Small intestine (tissue), 7 donors: Measurements from ENCODE around the gene TRHDE. TPM values are rescaled to one million over a fixed set of nuclear protein-coding genes. Genes with fewer than 3 reads are reported as not detected.

ENCODE experiments used
- DNase-seq, 2 donors: peaks; one replicate each; pipeline versions ENCODE4 v3.0.0 to v3.0.0-alpha.2; 2013
- FAIRE-seq: peaks from 2 replicates; lab custom pipeline; 2012; peaks lifted over from hg19 to GRCh38; lab: Jason Lieb, UNC
- H3K27ac ChIP-seq, 3 donors: one replicate each; pipeline ENCODE4 v1.5.1; 2013; ENCODE audit warnings: low read length in 2 of 3, mild to moderate bottlenecking in 2 of 3, control low read depth in 1 of 3, inconsistent platforms in 1 of 3, low read depth in 1 of 3, moderate library complexity in 1 of 3
- H3K27me3 ChIP-seq, 3 donors: one replicate each; pipeline ENCODE4 v1.6.1; 2013; ENCODE audit warnings: low read length in 3 of 3, inconsistent platforms in 1 of 3; ENCODE audit not compliant: control insufficient read depth in 3 of 3, insufficient read depth in 3 of 3
- H3K36me3 ChIP-seq, 3 donors: one replicate each; pipeline ENCODE4 v1.6.1; 2013; ENCODE audit warnings: low read length in 3 of 3, inconsistent platforms in 1 of 3, low read depth in 1 of 3, mild to moderate bottlenecking in 1 of 3, moderate library complexity in 1 of 3; ENCODE audit not compliant: control insufficient read depth in 3 of 3, insufficient read depth in 2 of 3
- H3K4me1 ChIP-seq, 3 donors: one replicate each; pipeline ENCODE4 v1.6.1; 2013; ENCODE audit warnings: low read length in 2 of 3, inconsistent platforms in 1 of 3, low read depth in 1 of 3, mild to moderate bottlenecking in 1 of 3, moderate library complexity in 1 of 3; ENCODE audit not compliant: control insufficient read depth in 3 of 3, insufficient read depth in 2 of 3
- H3K4me3 ChIP-seq, 3 donors: one replicate each; pipeline ENCODE4 v1.5.1; 2013; ENCODE audit warnings: low read length in 3 of 3, control low read depth in 1 of 3, inconsistent platforms in 1 of 3, low read depth in 1 of 3, mild to moderate bottlenecking in 1 of 3, moderate library complexity in 1 of 3
- H3K9me3 ChIP-seq, 2 donors: one replicate each; pipeline ENCODE4 v1.6.1; 2013; ENCODE audit warnings: low read depth in 1 of 2, low read length in 1 of 2; ENCODE audit not compliant: control insufficient read depth in 2 of 2, insufficient read depth in 1 of 2
- WGBS, 3 donors: extraction: QIAGEN DNeasy Blood & Tissue Kit; methylation state at CpG; one replicate each; pipeline ENCODE4 v1.1.7; 2013; 5-methylcytosine and 5-hydroxymethylcytosine counted together
- polyA plus RNA-seq, 4 donors: library from polyadenylated mRNA; stranded (reverse) in 3 of 4; unstranded in 1 of 4; fragments of 200-250 nt in 3 of 4; fragments of 120-200 nt in 1 of 4; gene quantifications; one replicate each; pipeline versions ENCODE4 v1.2.1 to v1.2.3, GENCODE V29; 2013
- donor health status: healthy with polysubstance abuse.
- donor health status: control.
- donor health status: control.
- donor health status: Bipolar disorder and iron deficiency.
- donor health status: healthy.

Gene TRHDE
- polyA plus RNA-seq, 4 donors, result 0.98 to 14.6 (median 1.8) TPM

DNA sequence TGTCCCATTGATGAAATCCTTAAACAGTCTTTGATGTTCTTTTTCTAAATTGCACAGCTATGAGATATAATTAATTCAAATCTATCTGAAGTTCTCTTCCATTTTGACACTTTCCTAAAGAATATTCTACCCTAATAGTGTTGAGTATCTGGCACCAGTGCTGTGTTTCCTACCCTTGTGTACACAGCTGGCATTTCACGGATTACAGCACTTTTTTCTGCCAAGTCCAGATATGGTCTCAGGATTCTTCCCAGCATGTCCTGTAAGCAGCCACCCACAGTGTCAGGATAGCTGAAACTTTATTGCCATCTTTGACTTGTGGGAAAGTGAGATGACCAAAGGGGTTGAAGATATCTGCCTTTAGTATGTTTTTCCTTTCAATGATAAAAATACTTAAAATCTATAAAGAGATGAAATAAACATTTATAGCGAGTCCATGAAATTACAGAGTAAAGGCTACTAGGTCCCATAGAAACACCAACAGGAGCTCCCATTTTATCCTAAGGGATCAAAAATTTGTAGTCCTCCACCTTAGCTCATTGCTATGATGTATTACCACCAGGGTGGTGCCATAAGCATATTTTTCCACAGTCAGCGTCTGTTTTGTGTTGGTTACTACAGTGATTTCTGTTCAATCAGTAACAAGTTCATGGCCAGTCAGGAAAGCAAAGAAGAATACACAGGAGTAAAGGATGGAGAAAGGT is 96.7 kb downstream of the TRHDE start:
- H3K36me3 ChIP-seq, result no peaks in the 10 kb centered on the region
- H3K27ac ChIP-seq, result peak overlapping the region in 1 of 3 donors; percentile 35
- H3K4me1 ChIP-seq, result peaks cover 0 to 13% (median 2%) of the 10 kb centered on the region in 3 donors
- FAIRE-seq (no peak), DNase-seq (peak in 1 of 2 donors; percentile 9)
- H3K9me3 ChIP-seq, result no peaks in the 10 kb centered on the region
- no peaks in the 10 kb centered on the region for H3K27me3 ChIP-seq
- 18 to 45% (median 24%) methylated on average over 3 of the region's 3 CpGs for WGBS, 3 donors
- H3K4me3 ChIP-seq, result no peak overlapping the region

DNA sequence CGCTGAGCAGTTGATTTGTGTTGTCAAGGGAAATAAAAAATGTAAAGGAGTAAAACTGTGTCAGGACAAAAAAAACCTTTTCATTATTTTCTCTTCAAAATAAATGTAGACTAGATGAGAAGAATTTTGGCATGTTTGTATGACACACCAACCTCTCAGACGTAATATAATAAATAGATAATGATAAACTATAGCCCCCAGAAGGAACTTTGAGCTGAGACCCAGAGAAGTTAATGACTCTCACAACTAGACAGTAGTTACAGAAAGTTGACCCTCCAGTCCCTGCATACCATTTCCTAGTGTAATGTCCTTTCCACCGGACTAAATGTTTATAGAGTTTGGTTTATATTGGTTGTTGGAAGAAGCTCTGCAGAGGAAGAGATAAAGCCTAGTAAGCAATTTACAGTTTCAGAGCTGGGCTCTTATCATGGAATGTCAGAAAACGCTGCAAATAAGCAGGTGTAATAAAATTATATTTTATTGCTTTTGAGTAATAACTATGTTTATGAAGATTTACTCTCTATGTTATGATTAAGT is 97.3 kb downstream of the TRHDE start:
- FAIRE-seq (no peak), DNase-seq (peak in 1 of 2 donors; percentile 68)
- H3K4me1 ChIP-seq, result peaks cover 0 to 13% (median 2%) of the 10 kb centered on the region in 3 donors
- H3K4me3 ChIP-seq, result no peak overlapping the region
- no peaks in the 10 kb centered on the region for H3K9me3 ChIP-seq
- H3K27me3 ChIP-seq, result no peaks in the 10 kb centered on the region
- peak overlapping the region in 1 of 3 donors; percentile 35 for H3K27ac ChIP-seq
- 4 to 26% (median 15%) methylated on average over 4 of the region's 4 CpGs for WGBS, 3 donors
- no peaks in the 10 kb centered on the region for H3K36me3 ChIP-seq

- H3K36me3 ChIP-seq, result no peaks in the 10 kb centered on the region
- FAIRE-seq, result no peak
- no peaks in the 10 kb centered on the region for H3K4me1 ChIP-seq
- 88 to 100% (median 95%) methylated on average over 1 to 2 of the region's 2 CpGs for WGBS, 3 donors
- no peak overlapping the region for H3K27ac ChIP-seq
- no peaks in the 10 kb centered on the region for H3K9me3 ChIP-seq
- no peak overlapping the region for H3K4me3 ChIP-seq
- no peak for DNase-seq
- H3K27me3 ChIP-seq, result no peaks in the 10 kb centered on the region
Observed at GRCh38 chr12:72380441-72380840, 108.3 kb downstream of the TRHDE start.

GRCh38 chr12:72388322-72388721 is 116.2 kb downstream of the TRHDE start:
- Histone ChIP-seq H3K27me3 (no peaks in the 10 kb centered on the region), H3K4me1 (no peaks in the 10 kb centered on the region), H3K36me3 (no peaks in the 10 kb centered on the region), H3K9me3 (no peaks in the 10 kb centered on the region), H3K27ac (no peak overlapping the region), H3K4me3 (no peak overlapping the region)
- no peak for DNase-seq
- no peak for FAIRE-seq

- no peak overlapping the region for H3K27ac ChIP-seq
- FAIRE-seq (no peak), DNase-seq (no peak)
- H3K27me3 ChIP-seq, result no peaks in the 10 kb centered on the region
- no peaks in the 10 kb centered on the region for H3K4me1 ChIP-seq
- WGBS, 3 donors, result 77 to 98% (median 92%) methylated on average over 1 of the region's 1 CpG
- no peak overlapping the region for H3K4me3 ChIP-seq
- H3K9me3 ChIP-seq, result no peaks in the 10 kb centered on the region
- no peaks in the 10 kb centered on the region for H3K36me3 ChIP-seq
Observed at GRCh38 chr12:72390146-72390545, 118.0 kb downstream of the TRHDE start.

GRCh38 chr12:72406111-72406510 is 133.9 kb downstream of the TRHDE start:
- Histone ChIP-seq H3K4me1 (no peaks in the 10 kb centered on the region), H3K27ac (no peak overlapping the region), H3K4me3 (no peak overlapping the region), H3K27me3 (no peaks in the 10 kb centered on the region), H3K9me3 (no peaks in the 10 kb centered on the region), H3K36me3 (no peaks in the 10 kb centered on the region)
- 64 to 79% (median 71%) methylated on average over 2 of the region's 2 CpGs for whole genome bisulfite sequencing, 3 donors
- DNase-seq (peak in 1 of 2 donors; percentile 4), FAIRE-seq (no peak)

DNA sequence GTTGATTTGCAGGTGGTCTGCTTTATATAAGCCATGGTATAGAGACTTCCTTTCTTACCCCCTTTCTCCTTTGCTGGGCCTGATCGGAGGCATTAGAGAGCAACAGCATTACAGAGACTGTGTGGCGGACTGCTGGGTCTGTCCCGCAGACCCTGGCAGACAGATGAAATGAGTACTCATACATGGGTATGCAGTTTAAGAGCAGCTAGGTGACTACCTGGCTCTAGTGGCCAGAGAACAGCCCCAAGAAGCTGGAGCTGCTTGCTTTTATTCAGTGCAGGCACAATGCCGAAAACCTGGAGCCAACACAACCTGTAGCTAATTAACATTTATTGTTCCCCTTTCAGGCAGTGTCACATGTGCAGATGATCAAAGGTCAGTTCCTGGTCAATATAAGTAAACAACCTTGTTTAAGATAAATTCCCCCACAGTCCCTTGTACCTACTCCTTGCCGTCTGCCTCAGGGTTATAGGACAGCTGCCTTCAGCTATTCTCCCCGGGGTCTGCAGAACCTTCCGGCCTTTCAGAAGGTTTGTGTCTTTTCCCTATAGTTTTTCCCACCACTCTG is 160.0 kb downstream of the TRHDE start:
- FAIRE-seq (no peak), DNase-seq (peak; percentile 92 to 94)
- Histone ChIP-seq H3K27me3 (no peaks in the 10 kb centered on the region), H3K4me1 (peaks cover 0 to 8% (median 0%) of the 10 kb centered on the region in 3 donors), H3K27ac (peak overlapping the region; percentile 80 to 91 (median 82)), H3K4me3 (peak overlapping the region in 2 of 3 donors; percentile 45 to 70), H3K9me3 (peaks cover 0 to 3% of the 10 kb centered on the region in 2 donors), H3K36me3 (no peaks in the 10 kb centered on the region)
- 19 to 59% (median 31%) methylated on average over 7 of the region's 7 CpGs for WGBS, 3 donors

DNA sequence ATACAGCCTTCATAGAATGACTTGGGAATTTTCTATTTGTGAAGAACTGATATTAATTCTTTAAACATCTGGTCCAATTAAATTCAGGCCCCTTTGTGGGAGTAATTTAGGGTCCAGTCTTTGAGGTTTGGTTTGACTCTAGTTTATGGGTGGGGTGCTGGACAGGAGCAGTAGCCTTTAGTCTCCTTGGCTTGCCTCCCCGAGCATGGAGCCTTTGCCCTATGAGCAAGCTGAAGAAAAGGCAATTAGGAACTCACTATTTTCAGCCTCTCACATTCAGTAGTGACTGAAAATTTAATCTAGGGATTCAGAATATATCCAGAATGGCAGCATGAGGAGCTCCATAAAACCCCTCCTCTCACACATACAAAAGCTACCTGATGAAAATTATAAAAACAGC is 161.1 kb downstream of the TRHDE start:
- WGBS, 3 donors, result 14 to 48% (median 21%) methylated on average over 1 of the region's 1 CpG
- peak overlapping the region in 2 of 3 donors; percentile 55 to 82 for H3K27ac ChIP-seq
- FAIRE-seq (no peak), DNase-seq (peak; percentile 25 to 59)
- no peaks in the 10 kb centered on the region for H3K36me3 ChIP-seq
- H3K4me3 ChIP-seq, result peak overlapping the region in 2 of 3 donors; percentile 4 to 30
- H3K9me3 ChIP-seq, result peaks cover 0 to 3% of the 10 kb centered on the region in 2 donors
- H3K4me1 ChIP-seq, result peaks cover 0 to 8% (median 0%) of the 10 kb centered on the region in 3 donors
- no peaks in the 10 kb centered on the region for H3K27me3 ChIP-seq
